ENCODE data around the gene CRNKL1.

CRNKL1 gene

GRCh38 chr20:20024942-20025341 lies 27.3 kb downstream of the CRNKL1 start:
- Histone ChIP-seq H3K27me3 (ENCODE audit: insufficient read depth, low read depth) (no peaks in the 10 kb centered on the region), H3K9ac (no peak overlapping the region), H3K4me2 (no peak overlapping the region), H2AFZ (ENCODE audit: low read depth) (no peak overlapping the region), H3K4me1 (ENCODE audit: low read depth, poor library complexity, severe bottlenecking) (peaks cover 39% of the 10 kb centered on the region), H3K4me3 (IDR thresholded peaks at IDR 0.05; ENCODE audit: insufficient read depth, low read depth, low read length) (no peak overlapping the region), H3K27ac (no peak overlapping the region), H3K36me3 (ENCODE audit: insufficient read depth) (no peaks in the 10 kb centered on the region), H4K20me1 (ENCODE audit: insufficient read depth) (no peaks in the 10 kb centered on the region), H3K79me2 (ENCODE audit: insufficient read depth, low read depth) (peaks cover 81% of the 10 kb centered on the region)
- TF ChIP-seq CTCF (conservative IDR thresholded peaks at IDR 0.05; ENCODE audit: low read depth, low read length) = no peak

GRCh38 chr20:20023395-20023794 lies 28.9 kb downstream of the CRNKL1 start:
- no peak overlapping the region for H2AFZ ChIP-seq (ENCODE audit: low read depth)
- H3K27me3 ChIP-seq (ENCODE audit: insufficient read depth, low read depth) = no peaks in the 10 kb centered on the region
- peak overlapping the region; percentile 88; the same call in 1 of the 2 replicates for H3K27ac ChIP-seq
- H3K9ac ChIP-seq = peak overlapping the region; percentile 46; the same call in 1 of the 2 replicates
- H3K4me3 ChIP-seq (IDR thresholded peaks at IDR 0.05; ENCODE audit: insufficient read depth, low read depth, low read length) = no peak overlapping the region
- no peaks in the 10 kb centered on the region for H3K36me3 ChIP-seq (ENCODE audit: insufficient read depth)
- no peak for TF ChIP-seq CTCF (conservative IDR thresholded peaks at IDR 0.05; ENCODE audit: low read depth, low read length)
- no peaks in the 10 kb centered on the region for H4K20me1 ChIP-seq (ENCODE audit: insufficient read depth)
- peaks cover 94% of the 10 kb centered on the region for H3K79me2 ChIP-seq (ENCODE audit: insufficient read depth, low read depth)
- H3K4me1 ChIP-seq (ENCODE audit: low read depth, poor library complexity, severe bottlenecking) = peaks cover 54% of the 10 kb centered on the region
- no peak overlapping the region for H3K4me2 ChIP-seq

- no peak overlapping the region for H3K4me3 ChIP-seq (IDR thresholded peaks at IDR 0.05; ENCODE audit: insufficient read depth, low read depth, low read length)
- no peaks in the 10 kb centered on the region for H3K27me3 ChIP-seq (ENCODE audit: insufficient read depth, low read depth)
- H3K4me1 ChIP-seq (ENCODE audit: low read depth, poor library complexity, severe bottlenecking) = peaks cover 58% of the 10 kb centered on the region
- H4K20me1 ChIP-seq (ENCODE audit: insufficient read depth) = no peaks in the 10 kb centered on the region
- peaks cover 96% of the 10 kb centered on the region for H3K79me2 ChIP-seq (ENCODE audit: insufficient read depth, low read depth)
- peak overlapping the region; percentile 46; the same call in 1 of the 2 replicates for H3K9ac ChIP-seq
- H2AFZ ChIP-seq (ENCODE audit: low read depth) = no peak overlapping the region; the same call in 1 of the 2 replicates
- peak overlapping the region; percentile 88 for H3K27ac ChIP-seq
- no peak for TF ChIP-seq CTCF (conservative IDR thresholded peaks at IDR 0.05; ENCODE audit: low read depth, low read length)
- H3K4me2 ChIP-seq = peak overlapping the region; percentile 69
- no peaks in the 10 kb centered on the region for H3K36me3 ChIP-seq (ENCODE audit: insufficient read depth)
Observed at GRCh38 chr20:20022498-20022897, 29.8 kb downstream of the CRNKL1 start.

- Histone ChIP-seq H3K4me2 (peak overlapping the region; percentile 69), H4K20me1 (ENCODE audit: insufficient read depth) (no peaks in the 10 kb centered on the region)
Observed at GRCh38 chr20:20021835-20022234, 30.4 kb downstream of the CRNKL1 start.

More at GRCh38 chr20:20021835-20022234, 30.4 kb downstream of the CRNKL1 start:
- Histone ChIP-seq H3K4me3 (IDR thresholded peaks at IDR 0.05; ENCODE audit: insufficient read depth, low read depth, low read length) (no peak overlapping the region), H2AFZ (ENCODE audit: low read depth) (no peak overlapping the region), H3K79me2 (ENCODE audit: insufficient read depth, low read depth) (peaks cover 92% of the 10 kb centered on the region), H3K4me1 (ENCODE audit: low read depth, poor library complexity, severe bottlenecking) (peaks cover 58% of the 10 kb centered on the region), H3K27ac (peak overlapping the region; percentile 88), H3K36me3 (ENCODE audit: insufficient read depth) (no peaks in the 10 kb centered on the region), H3K9ac (peak overlapping the region; percentile 46; the same call in 1 of the 2 replicates), H3K27me3 (ENCODE audit: insufficient read depth, low read depth) (no peaks in the 10 kb centered on the region)
- TF ChIP-seq CTCF (conservative IDR thresholded peaks at IDR 0.05; ENCODE audit: low read depth, low read length) = no peak
